GM10266 (cell line): ENCODE results near the gene ZNF550.

ENCODE experiments used
- DNase-seq: peaks from one replicate; pipeline ENCODE4 v3.0.0; 2012; ENCODE audit errors: extremely low spot score
- TF ChIP-seq, protein P1 (sequence below): IDR thresholded peaks from 2 replicates; pipeline ENCODE4 v1.5.1; 2012; ENCODE audit warnings: mild to moderate bottlenecking, low read depth; ENCODE audit not compliant: control insufficient read depth, insufficient read depth; ENCODE audit errors: missing control alignments

The ZNF550 gene

DNA sequence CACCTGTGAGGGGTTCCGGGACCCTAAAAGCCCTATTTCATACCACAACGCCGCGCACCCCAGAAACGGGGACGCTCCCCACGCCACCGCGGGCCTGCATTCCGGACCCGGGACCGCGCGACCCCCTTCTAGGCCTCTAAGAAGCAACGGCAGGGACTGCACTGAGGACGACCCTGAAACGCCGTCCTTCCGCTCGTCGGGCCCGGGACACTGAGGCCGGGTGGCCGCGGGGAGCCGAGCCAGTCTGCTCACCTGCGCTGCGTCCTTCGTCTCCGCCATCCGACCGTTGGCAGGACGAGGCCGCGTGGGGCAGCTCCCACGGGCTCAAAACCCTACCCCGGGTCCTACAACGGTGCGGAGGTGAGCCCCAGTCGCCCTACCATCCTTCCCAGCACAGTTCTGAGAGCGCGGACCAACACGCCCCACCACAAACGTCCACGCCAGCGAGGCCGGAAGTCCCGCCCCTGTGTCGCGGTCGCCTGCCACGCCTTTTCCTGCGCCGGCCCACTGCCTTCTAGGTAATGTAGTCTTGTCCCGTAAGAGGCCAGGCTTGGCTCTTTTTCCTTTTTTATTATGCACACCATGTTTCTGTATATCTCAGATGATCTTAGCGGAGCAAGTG is at the start of gene ZNF550:
Gene ZNF550, minus strand, starts transcription at position 460 of the 622 bp plus-strand sequence. Its CDS starts 181 bp downstream, at position 279.
- TF ChIP-seq, protein P1, sequence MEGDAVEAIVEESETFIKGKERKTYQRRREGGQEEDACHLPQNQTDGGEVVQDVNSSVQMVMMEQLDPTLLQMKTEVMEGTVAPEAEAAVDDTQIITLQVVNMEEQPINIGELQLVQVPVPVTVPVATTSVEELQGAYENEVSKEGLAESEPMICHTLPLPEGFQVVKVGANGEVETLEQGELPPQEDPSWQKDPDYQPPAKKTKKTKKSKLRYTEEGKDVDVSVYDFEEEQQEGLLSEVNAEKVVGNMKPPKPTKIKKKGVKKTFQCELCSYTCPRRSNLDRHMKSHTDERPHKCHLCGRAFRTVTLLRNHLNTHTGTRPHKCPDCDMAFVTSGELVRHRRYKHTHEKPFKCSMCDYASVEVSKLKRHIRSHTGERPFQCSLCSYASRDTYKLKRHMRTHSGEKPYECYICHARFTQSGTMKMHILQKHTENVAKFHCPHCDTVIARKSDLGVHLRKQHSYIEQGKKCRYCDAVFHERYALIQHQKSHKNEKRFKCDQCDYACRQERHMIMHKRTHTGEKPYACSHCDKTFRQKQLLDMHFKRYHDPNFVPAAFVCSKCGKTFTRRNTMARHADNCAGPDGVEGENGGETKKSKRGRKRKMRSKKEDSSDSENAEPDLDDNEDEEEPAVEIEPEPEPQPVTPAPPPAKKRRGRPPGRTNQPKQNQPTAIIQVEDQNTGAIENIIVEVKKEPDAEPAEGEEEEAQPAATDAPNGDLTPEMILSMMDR, result no peak
- DNase-seq, result peak; percentile 88

DNA sequence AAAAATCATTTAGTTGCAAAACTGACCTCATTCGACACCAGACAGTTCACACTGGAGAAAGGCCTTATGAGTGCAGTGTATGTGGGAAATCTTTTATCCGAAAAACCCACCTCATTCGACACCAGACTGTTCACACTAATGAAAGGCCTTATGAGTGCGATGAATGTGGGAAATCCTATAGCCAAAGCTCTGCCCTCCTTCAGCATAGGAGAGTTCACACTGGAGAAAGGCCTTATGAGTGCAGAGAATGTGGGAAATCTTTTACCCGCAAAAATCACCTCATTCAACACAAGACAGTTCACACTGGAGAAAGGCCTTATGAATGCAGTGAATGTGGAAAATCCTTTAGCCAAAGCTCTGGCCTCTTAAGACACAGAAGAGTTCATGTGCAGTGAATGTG is 47.3 kb upstream of the ZNF550 start:
- TF ChIP-seq, protein P1, result no peak

DNA sequence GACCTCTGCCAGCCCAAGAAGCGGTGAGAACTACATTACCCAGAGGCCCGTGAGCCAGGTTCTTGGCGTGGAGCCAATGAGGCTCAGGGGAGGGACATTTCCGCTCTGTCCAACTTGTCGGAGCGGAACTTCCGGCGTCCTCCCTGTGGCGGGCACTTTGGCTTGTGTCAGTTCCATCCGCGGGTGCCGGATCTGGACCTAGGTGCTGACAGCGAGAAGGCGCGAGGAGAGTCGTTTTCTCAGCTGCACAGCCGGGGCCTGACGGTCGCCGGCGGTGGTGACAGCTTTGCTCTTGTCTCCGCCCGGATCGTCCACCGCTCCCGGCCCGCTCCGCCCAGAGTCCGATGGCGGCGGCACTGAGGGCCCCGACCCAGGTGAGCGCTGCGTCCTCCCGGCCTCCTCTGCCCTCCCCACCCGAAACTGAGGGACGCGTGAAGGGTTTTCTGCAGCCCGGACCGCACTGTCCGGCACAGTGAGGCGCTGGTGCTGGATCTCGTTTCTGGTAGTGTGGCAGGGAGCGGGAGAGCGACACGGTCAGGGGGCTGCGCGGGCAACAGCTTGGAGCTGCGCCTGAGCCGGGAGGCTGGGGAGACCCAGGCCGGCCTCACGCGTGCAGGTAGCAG is 40.2 kb upstream of the ZNF550 start, which contains the start of gene ZNF530:
Gene ZNF530, plus strand, starts transcription at position 125 of the 623 bp plus-strand sequence. CDS start 4,461 bp downstream, outside the sequence.
- TF ChIP-seq, protein P1, result no peak
- peak; percentile 91 for DNase-seq

More for the DNA sequence above, 47.3 kb upstream of the ZNF550 start:
- no peak for DNase-seq

DNA sequence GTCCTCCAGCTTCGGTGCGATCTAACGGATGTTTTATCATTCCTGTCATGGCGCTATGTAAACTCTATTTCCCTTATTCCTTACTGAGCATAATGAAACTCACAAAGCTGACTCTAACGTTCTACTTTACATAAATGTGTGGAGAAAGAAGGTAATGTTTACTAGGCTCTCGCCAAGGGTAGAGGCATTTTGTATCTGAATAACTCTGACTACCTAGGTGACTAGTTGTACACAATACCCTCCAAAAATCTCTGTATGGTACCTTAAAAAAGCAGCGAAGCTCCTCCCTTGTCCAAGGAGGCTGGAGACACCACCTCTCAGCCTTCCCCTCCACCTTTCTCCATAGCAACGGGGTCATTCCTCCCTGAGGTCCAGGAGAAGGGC is 39.7 kb upstream of the ZNF550 start:
- TF ChIP-seq, protein P1, result no peak
- no peak for DNase-seq

DNA sequence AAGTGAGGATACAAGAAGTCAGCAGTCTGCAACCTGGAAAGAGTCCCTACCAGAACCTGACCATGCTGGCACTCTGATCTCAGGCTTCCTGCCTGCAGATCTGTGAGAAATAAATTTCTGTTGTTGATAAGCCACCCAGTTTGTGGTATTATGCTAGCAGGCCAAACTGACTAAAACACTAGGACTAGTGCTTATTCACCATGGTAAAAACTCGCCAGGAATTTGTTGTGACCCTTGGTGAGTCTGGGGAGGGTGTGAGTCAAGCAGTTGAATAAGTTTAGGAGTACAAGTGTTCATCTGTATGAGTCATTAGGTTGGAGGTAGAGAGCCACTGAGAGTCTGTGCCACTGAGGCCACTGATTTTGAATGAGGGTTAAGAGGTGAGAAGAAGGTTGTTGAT is 27.9 kb upstream of the ZNF550 start:
- no peak for DNase-seq
- TF ChIP-seq, protein P1, result no peak

DNA sequence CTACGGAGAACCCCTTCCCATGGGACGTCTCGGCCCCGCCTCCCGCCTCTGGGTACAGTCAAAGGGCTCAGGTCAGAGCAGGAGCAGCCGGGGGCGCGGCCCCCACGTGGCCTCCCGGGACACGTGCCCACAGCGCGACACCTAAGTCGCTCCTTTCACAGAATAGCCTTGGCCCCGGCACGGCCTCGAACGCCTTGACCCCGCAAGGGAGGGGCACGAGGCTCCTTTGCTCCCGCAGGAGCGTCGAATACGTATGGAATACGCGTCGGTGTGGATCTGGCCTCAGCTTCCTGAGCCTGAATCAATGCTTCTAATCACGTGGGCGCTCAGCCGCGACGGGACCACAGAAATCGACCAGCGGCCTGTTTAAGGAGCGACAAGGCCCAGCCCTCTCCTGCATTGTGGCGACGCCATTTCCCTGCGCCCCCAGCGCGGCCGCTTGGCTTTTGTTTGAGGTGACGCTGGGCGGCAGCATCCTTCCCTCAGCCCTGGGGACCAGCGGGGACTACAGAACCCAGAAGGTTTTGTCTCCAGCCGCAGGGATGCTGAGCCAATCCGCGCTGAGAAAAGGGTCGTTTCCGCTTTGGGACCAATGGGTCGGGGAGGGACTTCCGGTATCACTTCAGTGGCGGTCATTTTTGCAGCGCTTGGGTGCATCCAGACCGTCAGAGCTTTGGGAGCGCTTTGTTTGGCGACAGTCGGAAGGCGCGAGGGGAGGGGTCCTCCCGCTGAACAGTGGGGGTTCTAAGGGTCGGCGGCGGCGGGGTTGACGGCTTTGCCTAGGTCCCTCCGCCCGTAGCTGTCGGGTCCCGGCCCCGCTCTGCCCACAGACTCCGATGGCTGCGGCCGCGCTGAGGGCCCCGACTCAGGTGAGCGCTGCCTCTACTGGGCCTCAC is 24.1 kb upstream of the ZNF550 start, which contains the start of gene ZIK1:
Gene ZIK1, plus strand, starts transcription at position 625 of the 896 bp plus-strand sequence. Its CDS starts 212 bp downstream, at position 837.
- peak; percentile 94 for DNase-seq
- TF ChIP-seq, protein P1, result no peak
